Endothelial cell of umbilical vein (primary cell): ENCODE data around the gene FAM50A.

Experiments used
- FOS ChIP-seq: IDR thresholded peaks from 2 replicates; pipeline ENCODE4 v1.6.1; 2011; ENCODE audit warnings: mild to moderate bottlenecking, low read length, moderate library complexity, borderline replicate concordance; ENCODE audit not compliant: insufficient read depth
- POLR2A ChIP-seq: IDR thresholded peaks from 2 replicates; pipeline ENCODE4 v1.6.1; 2012; ENCODE audit warnings: low read depth, mild to moderate bottlenecking, control low read depth, low read length
- TF ChIP-seq, protein P1 (sequence below): IDR thresholded peaks from 2 replicates; pipeline ENCODE4 v1.6.1; 2011; ENCODE audit not compliant: insufficient read depth, insufficient read length
- TF ChIP-seq, protein P2 (sequence below), 2 donors: IDR thresholded peaks; 1 replicate in 1 of 2; 2 replicates in 1 of 2; pipeline ENCODE4 v1.5.1; 2011; ENCODE audit warnings: low read length in 2 of 2, mild to moderate bottlenecking in 2 of 2, moderate library complexity in 2 of 2, control low read depth in 1 of 2, inconsistent platforms in 1 of 2, low read depth in 1 of 2; ENCODE audit not compliant: insufficient read depth in 1 of 2; ENCODE audit errors: extremely low read depth in 1 of 2

DNA sequence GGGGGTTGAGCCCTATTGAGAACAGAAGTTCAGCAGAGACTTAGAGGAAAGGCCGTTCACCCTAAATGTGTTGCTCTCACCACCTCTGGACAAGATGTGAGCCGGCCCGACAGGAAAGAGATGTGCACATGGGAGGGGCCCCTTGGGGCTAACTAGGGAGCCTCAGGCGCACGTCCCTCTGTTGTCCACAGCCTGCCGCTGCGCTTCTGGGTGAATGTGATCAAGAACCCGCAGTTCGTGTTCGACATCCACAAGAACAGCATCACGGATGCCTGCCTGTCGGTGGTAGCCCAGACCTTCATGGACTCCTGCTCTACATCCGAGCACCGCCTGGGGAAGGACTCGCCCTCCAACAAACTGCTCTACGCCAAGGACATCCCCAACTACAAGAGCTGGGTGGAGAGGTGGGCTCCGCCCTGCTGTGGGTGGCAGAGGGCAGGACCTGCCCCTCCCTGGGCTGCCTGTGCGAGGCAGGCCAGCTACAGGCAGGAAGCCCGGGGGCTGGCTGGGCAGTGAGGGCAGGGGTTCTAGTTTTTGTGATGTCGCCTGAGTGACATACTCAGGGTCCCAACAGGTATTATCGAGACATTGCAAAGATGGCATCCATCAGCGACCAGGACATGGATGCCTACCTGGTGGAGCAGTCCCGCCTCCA is 27.1 kb downstream of the FAM50A start:
- no peak for TF ChIP-seq POLR2A
- no peak for TF ChIP-seq FOS
- TF ChIP-seq, protein P1, sequence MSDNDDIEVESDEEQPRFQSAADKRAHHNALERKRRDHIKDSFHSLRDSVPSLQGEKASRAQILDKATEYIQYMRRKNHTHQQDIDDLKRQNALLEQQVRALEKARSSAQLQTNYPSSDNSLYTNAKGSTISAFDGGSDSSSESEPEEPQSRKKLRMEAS: no peak
- TF ChIP-seq, protein P2, sequence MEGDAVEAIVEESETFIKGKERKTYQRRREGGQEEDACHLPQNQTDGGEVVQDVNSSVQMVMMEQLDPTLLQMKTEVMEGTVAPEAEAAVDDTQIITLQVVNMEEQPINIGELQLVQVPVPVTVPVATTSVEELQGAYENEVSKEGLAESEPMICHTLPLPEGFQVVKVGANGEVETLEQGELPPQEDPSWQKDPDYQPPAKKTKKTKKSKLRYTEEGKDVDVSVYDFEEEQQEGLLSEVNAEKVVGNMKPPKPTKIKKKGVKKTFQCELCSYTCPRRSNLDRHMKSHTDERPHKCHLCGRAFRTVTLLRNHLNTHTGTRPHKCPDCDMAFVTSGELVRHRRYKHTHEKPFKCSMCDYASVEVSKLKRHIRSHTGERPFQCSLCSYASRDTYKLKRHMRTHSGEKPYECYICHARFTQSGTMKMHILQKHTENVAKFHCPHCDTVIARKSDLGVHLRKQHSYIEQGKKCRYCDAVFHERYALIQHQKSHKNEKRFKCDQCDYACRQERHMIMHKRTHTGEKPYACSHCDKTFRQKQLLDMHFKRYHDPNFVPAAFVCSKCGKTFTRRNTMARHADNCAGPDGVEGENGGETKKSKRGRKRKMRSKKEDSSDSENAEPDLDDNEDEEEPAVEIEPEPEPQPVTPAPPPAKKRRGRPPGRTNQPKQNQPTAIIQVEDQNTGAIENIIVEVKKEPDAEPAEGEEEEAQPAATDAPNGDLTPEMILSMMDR (IDR thresholded peaks at IDR 0.05; ENCODE audit: extremely low read depth in 1 of 2, insufficient read depth in 1 of 2, low read depth in 1 of 2, low read length in 2 of 2): no peak
